ENCODE data around the gene AADAT.

DNA sequence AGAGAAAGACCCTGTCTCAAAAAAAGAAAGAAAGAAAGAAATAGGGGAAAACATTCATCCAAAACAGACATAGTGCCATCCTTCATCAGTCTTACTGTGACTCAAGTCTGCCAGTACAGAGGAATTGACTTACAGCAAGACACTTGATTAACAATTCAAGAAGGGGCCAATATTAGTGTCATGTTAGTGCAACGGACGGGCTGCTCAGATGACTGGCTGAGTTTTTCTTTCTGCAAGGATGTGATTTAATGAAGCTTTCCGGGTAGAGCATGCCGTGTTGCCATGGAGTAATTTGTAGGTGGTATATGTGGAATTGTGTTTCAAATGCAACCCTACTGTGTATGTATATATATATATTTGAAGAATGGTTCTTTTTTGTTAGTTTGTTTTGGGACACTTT, 51.0 kb downstream of the AADAT start:
- TF ChIP-seq, protein P1, sequence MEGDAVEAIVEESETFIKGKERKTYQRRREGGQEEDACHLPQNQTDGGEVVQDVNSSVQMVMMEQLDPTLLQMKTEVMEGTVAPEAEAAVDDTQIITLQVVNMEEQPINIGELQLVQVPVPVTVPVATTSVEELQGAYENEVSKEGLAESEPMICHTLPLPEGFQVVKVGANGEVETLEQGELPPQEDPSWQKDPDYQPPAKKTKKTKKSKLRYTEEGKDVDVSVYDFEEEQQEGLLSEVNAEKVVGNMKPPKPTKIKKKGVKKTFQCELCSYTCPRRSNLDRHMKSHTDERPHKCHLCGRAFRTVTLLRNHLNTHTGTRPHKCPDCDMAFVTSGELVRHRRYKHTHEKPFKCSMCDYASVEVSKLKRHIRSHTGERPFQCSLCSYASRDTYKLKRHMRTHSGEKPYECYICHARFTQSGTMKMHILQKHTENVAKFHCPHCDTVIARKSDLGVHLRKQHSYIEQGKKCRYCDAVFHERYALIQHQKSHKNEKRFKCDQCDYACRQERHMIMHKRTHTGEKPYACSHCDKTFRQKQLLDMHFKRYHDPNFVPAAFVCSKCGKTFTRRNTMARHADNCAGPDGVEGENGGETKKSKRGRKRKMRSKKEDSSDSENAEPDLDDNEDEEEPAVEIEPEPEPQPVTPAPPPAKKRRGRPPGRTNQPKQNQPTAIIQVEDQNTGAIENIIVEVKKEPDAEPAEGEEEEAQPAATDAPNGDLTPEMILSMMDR (IDR thresholded peaks at IDR 0.05; ENCODE audit: low read depth, low read length): no peak
- TF ChIP-seq EZH2phosphoT487 (IDR thresholded peaks at IDR 0.05; ENCODE audit: low read depth): no peak
